Activated CD8-positive, alpha-beta memory T cell treated with anti-CD3 and anti-CD28 coated beads, Interleukin-2, amount 10 ng/mL, durations not matched to agents 7 days and 5 days (primary cell): ENCODE measurements around the gene SP140. TPM values are rescaled to one million over a fixed set of nuclear protein-coding genes. Genes with fewer than 3 reads are reported as not detected.
"Not testable (repeated sequence)": the region's sequence is repeated elsewhere in the genome, so short reads cannot be mapped to it uniquely, and the experiment has no call there.

Experiments used
- ATAC-seq: fragments of 150-1000 bp; cut with Tn5 transposase; one replicate; pipeline ENCODE4 v1.10.0; 2021; ENCODE audit warnings: moderate library complexity
- CTCF ChIA-PET: fragments of 350-600 bp; sonication (Branson Sonifier 250); formaldehyde crosslinking; loops from one replicate; lab custom pipeline; 2021; ENCODE audit warnings: antibody characterized with exemption; lab: Charles Lee
- DNase-seq: peaks from one replicate; pipeline ENCODE4 v3.0.0-alpha.2; 2020
- H3K27ac Mint-ChIP-seq: one replicate; pipeline ENCODE4 v1.8.0; 2021; ENCODE audit warnings: mild to moderate bottlenecking, mixed read lengths
- H3K27me3 Mint-ChIP-seq: one replicate; pipeline ENCODE4 v1.8.0; 2021; ENCODE audit warnings: mixed read lengths
- H3K36me3 Mint-ChIP-seq: one replicate; pipeline ENCODE4 v1.8.0; 2021; ENCODE audit warnings: mild to moderate bottlenecking, mixed read lengths
- H3K4me1 Mint-ChIP-seq: one replicate; pipeline ENCODE4 v1.8.0; 2021; ENCODE audit warnings: mixed read lengths
- H3K4me3 Mint-ChIP-seq: one replicate; pipeline ENCODE4 v1.8.0; 2021; ENCODE audit warnings: mild to moderate bottlenecking, moderate library complexity, mixed read lengths
- H3K9me3 Mint-ChIP-seq: one replicate; pipeline ENCODE4 v1.8.0; 2022; ENCODE audit warnings: low read depth, mixed read lengths
- total RNA-seq, 2 experiments: library from RNA; stranded (reverse); gene quantifications; one replicate each; pipeline ENCODE4 v1.2.3, GENCODE V29; 2021

Gene SP140
- total RNA-seq, 2 experiments from 2014 or later: 132 to 142 TPM

DNA sequence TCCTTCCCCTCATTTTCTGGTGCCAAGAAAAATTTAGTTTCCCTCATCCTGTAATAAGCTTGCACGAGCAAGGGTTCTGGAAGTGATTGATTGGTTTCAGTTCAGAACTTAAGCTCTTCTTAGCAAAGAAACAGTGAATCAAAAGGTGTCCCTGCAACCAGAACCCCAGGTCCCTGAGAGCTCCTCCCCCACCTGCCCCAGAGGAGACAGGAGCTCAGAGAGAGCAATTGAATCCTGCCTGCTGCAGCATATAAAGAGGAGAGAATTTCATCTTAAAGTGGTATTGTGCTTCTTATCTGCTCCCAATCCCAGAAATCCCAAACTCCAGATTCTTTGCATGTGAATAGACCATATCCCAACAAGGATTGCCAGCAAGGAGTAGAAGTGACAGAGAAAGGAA lies 86.1 kb downstream of the SP140 start:
- H3K27ac Mint-ChIP-seq, H3K9me3 Mint-ChIP-seq, CTCF ChIA-PET, ATAC-seq, H3K4me1 Mint-ChIP-seq, H3K4me3 Mint-ChIP-seq, DNase-seq, H3K27me3 Mint-ChIP-seq: not testable (repeated sequence)
- peaks cover 64% of the 10 kb centered on the region for H3K36me3 Mint-ChIP-seq

DNA sequence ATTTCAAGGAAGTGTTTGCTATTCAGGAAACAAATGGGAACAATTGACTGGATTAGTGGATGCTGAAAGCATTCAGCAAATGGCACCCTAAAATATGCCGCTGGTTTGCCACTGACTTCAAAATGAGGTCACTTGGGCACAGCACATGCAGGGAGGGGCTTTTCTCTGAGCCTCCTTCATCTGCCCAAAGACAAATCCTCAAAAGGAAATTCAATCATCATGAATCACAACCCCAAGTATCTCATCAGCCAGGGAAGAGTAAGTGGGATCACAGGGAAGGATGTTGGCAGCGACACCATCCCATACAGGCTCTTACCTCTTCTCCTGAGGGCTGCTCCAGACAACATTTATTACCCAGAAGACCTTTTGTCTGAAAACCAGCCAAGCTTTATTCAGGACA lies 87.1 kb downstream of the SP140 start:
- Mint-ChIP-seq H3K4me3 (no peak overlapping the region), H3K9me3 (no peaks in the 10 kb centered on the region), H3K4me1 (peaks cover 10% of the 10 kb centered on the region), H3K27ac (no peak overlapping the region), H3K36me3 (peaks cover 61% of the 10 kb centered on the region), H3K27me3 (no peaks in the 10 kb centered on the region)
- CTCF ChIA-PET: interaction anchor here (1.1 kb wide), 1 partner anchor 15 kb away, joined by 4 read pairs; no protein-coding TSS in a partner anchor
- DNase-seq (no peak), ATAC-seq (no peak)

DNA sequence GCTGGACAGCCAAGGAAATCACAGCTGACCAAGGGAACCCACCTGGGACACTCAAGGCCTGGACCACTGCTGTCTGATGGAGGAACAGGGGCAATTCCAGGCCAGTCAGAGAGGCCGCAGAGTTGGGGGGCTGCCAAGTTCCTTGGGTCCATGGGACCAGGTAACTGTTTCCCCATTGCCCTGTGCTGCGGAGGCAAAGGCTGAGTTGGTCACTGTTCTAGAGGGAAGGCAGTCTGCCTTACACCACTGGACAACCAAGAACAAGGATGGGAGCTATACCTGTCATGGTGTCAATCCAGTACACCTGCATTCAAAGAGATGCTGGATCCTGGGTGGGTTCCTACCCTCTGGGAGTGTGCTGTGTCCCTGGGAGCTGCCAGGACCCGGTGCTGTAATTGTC lies 91.8 kb downstream of the SP140 start:
- Mint-ChIP-seq H3K36me3 (peaks cover 56% of the 10 kb centered on the region), H3K9me3 (no peaks in the 10 kb centered on the region), H3K4me3 (no peak overlapping the region), H3K27me3 (no peaks in the 10 kb centered on the region), H3K27ac (peak overlapping the region; percentile 91), H3K4me1 (peaks cover 50% of the 10 kb centered on the region)
- CTCF ChIA-PET: interaction anchor here (0.9 kb wide), 1 partner anchor 100 kb away, joined by 3 read pairs; no protein-coding TSS in a partner anchor
- ATAC-seq (no peak), DNase-seq (no peak)

DNA sequence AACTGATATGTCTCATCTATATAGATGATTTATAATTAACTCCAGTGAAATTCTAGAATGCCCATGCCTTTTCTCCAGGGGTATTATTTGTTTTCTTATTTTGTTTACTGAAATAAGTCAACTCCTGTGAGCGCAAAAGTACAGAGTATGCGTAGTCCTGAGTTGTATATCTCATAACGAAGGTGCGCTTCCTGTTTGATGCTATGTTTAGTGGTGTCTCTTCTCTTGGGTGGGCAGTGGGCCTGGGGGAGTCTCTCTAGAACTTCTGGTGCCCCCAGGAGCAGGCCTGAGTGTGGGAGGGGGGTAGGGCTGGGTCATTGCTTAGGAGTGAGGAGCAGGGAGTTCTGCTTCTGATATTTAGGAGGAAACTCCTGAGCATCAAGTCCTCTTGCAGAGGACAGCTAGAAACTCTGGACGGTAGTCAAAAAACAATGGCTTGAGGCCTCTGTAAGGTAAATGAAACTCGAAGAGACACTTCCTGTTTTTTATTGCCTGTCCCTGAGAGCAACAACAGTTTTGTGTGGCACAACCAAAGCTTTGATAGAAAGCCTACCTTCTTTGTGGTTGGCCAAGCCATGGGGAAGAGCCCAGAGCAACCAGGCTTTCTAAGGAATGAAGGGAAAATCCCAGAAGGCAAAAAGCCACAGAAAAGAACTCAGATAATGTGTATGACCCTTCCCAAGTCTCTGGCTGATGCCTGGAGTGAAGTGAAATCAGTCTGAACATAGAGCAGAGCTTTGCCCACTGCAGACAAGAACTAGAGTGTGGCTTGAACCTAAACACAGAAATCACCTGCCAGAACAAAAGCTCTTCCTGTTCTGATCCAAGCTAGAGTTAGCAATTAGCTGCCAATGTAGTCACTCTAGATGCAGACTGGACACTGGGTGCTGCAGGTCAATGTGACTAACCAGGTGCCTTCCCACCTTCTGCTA lies 92.9 kb downstream of the SP140 start:
- peak; percentile 32 for ATAC-seq
- H3K9me3 Mint-ChIP-seq: no peaks in the 10 kb centered on the region
- H3K27me3 Mint-ChIP-seq: no peaks in the 10 kb centered on the region
- peak overlapping the region; percentile 91 for H3K27ac Mint-ChIP-seq
- H3K4me1 Mint-ChIP-seq: peaks cover 55% of the 10 kb centered on the region
- H3K4me3 Mint-ChIP-seq: peak overlapping the region; percentile 61
- H3K36me3 Mint-ChIP-seq: peaks cover 49% of the 10 kb centered on the region
- no peak for DNase-seq
- CTCF ChIA-PET: interaction anchor here (1.2 to 1.8 kb wide), 2 partner anchors 9 to 10 kb away, joined by 3 to 7 read pairs; no protein-coding TSS in a partner anchor

DNA sequence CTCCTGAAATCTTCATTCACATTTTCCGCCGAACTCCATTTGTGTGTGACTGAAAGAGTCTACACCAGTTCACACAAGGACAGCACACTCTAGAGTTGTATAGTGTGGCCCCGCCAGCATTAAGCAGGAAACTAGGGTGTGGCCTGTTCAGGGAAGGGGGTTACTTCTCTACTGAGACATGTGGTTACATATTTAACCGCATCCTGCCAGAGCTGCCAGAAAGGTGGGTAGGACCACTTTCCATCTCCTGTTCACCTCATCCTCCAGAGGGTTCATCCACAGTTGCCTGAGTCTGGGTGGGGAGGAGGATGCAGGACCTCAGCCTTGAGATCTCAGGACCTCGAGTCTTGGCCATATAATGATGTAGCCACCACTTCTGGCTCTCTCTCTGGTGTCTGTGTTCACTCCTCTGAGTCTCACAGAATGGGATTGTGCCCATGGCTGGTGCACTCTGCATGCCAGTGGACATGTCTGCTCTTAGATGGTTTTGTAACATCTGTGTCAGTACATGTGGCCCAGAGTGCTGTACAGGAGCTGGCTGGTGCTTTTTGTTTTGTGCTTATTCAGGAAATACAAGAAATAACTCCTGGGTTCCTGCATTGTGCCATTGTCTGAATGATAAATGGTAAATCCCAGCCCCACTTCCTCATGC lies 93.8 kb downstream of the SP140 start:
- H3K4me1 Mint-ChIP-seq: peaks cover 55% of the 10 kb centered on the region
- H3K27ac Mint-ChIP-seq: peak overlapping the region; percentile 91
- H3K9me3 Mint-ChIP-seq: no peaks in the 10 kb centered on the region
- H3K4me3 Mint-ChIP-seq: peak overlapping the region; percentile 61
- DNase-seq: peak; percentile 94
- CTCF ChIA-PET: interaction anchor here (1.2 to 1.8 kb wide), 2 partner anchors 9 to 10 kb away, joined by 3 to 7 read pairs; no protein-coding TSS in a partner anchor
- peaks cover 46% of the 10 kb centered on the region for H3K36me3 Mint-ChIP-seq
- peak; percentile 92 for ATAC-seq
- no peaks in the 10 kb centered on the region for H3K27me3 Mint-ChIP-seq

DNA sequence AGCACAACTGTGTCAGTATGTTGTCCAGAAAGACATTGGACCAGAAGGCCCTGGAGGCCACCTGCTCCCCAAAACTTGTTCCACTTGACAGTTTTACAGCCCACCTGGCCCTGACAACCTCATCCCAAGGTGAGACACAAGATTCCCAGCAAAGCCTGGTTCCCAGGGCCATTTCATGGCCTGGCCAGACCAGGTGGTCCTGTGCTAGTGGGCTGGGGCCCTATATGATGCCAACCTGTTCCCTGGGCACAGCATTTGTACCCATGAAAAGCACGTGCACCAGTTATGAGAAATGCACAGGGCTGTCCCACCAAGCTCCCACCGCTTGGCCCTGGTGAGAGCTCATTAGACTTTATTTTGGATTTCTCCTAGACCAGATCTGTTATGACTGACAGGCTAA lies 95.5 kb downstream of the SP140 start:
- ATAC-seq (no peak), DNase-seq (no peak)
- Mint-ChIP-seq H3K27me3 (no peaks in the 10 kb centered on the region), H3K4me1 (peaks cover 68% of the 10 kb centered on the region), H3K27ac (no peak overlapping the region), H3K36me3 (peaks cover 40% of the 10 kb centered on the region), H3K4me3 (no peak overlapping the region), H3K9me3 (no peaks in the 10 kb centered on the region)
- CTCF ChIA-PET: interaction anchor here (1.1 kb wide), 1 partner anchor 115 kb away, joined by 3 read pairs; no protein-coding TSS in a partner anchor

DNA sequence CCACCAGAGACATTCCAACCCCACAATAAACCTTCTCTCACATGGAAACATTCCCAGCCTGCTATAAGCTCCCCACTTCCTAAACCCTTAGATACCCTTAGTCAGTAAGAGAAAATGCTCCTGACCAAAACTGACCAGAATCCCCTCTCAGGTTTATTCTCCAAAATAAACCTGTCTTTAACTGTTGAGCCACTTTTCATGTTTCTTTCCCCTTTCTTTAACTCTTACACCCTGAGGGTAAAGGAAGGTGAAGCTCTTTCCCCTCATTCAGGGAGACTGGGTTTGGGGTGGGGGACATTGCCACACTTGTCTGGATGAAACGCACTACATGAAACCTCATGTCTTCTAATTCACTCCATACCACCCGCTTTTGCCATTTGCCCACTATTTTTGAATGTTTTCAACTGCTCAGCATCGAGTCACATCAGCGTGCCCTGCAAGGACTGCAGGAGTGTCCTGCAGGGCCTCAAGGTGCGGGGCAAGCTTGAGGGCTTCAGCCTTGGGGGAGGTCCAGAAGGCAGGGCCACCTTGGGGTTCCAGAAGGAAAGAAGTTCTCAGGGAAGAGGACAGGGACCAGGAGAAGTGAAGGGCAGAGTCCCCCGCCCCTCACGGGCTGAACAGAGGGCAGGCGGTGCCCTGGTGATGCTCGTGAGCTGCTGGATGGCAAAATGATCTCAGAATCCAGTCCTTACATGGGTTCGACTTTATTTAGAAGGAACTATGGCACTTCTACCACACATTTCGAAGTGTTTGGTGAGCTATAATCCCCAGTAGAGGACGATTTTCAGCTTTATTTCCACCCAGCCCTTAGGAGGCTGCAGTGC lies 97.2 kb downstream of the SP140 start:
- CTCF ChIA-PET: interaction anchor here (0.7 to 1.2 kb wide), 4 partner anchors 13 to 273 kb away, joined by 3 to 4 read pairs (median 3); no protein-coding TSS in a partner anchor

DNA sequence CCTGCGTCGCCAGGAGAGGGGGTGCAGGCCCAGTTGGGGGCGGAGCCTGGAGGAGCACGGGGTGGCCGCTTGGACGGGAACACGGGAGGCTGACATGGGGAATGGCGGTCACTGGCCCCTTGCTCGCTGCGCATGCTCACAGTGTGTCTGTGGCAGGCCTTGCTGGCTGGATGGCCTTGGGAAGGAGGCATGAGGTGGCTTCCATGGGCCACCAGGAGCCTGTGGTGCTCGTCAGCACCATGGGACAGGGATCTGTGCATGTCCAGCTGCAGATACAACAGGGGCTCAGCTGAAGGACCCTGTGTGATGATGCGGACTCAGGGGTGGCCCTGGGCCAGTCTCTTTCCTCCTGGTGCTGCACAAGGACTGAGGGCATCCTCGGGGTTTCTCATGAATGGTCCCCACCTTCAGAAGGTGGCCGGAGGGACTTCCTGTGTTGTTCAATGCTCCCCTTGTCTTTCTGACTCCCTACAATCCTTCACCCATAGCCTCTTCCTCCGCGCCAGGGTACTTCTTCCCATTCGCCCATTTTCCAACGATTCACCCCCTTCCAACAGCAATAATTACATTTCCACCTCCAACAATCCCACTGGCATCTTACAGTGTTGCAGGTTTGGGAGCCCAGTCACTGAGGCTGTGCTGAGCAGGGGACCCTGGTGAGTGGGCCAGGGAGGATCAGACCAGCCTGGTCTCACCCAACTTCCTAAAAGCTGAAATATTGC lies 98.0 kb downstream of the SP140 start:
- CTCF ChIA-PET: interaction anchor here (0.7 to 1.2 kb wide), 4 partner anchors 12 to 272 kb away, joined by 3 to 4 read pairs (median 3); no protein-coding TSS in a partner anchor
- Mint-ChIP-seq H3K4me1 (peaks cover 63% of the 10 kb centered on the region), H3K9me3 (no peaks in the 10 kb centered on the region), H3K4me3 (no peak overlapping the region), H3K27me3 (no peaks in the 10 kb centered on the region), H3K27ac (no peak overlapping the region), H3K36me3 (peaks cover 37% of the 10 kb centered on the region)
- ATAC-seq: no peak
- no peak for DNase-seq

More for the DNA sequence above, 97.2 kb downstream of the SP140 start:
- peaks cover 38% of the 10 kb centered on the region for H3K36me3 Mint-ChIP-seq
- ATAC-seq: no peak
- H3K27ac Mint-ChIP-seq: no peak overlapping the region
- H3K9me3 Mint-ChIP-seq: no peaks in the 10 kb centered on the region
- DNase-seq: no peak
- no peaks in the 10 kb centered on the region for H3K27me3 Mint-ChIP-seq
- no peak overlapping the region for H3K4me3 Mint-ChIP-seq
- H3K4me1 Mint-ChIP-seq: peaks cover 70% of the 10 kb centered on the region

DNA sequence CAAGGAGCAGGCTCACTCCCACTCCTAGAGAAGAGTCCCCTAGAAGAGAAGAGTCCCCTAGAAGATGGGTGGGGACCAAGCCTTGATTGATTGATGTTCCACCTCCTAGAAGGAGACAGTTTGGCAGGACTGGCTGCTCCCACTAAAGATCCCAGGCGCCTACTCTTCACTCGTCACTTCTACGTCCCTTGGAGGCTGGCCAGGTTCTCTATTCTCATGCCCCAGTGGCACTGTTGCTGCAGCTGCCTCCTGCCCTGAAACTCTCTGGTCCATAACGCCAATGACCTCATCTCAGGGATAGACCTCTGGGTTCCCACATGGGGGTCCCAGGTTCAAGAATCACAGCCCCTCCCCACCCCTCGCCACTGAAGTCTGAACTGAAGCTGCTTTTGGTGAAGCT lies 99.0 kb downstream of the SP140 start:
- Mint-ChIP-seq H3K27me3 (no peaks in the 10 kb centered on the region), H3K4me1 (peaks cover 63% of the 10 kb centered on the region), H3K36me3 (peaks cover 46% of the 10 kb centered on the region), H3K9me3 (no peaks in the 10 kb centered on the region), H3K27ac (no peak overlapping the region), H3K4me3 (no peak overlapping the region)
- ATAC-seq: no peak
- DNase-seq: no peak
- CTCF ChIA-PET: no interaction called here

DNA sequence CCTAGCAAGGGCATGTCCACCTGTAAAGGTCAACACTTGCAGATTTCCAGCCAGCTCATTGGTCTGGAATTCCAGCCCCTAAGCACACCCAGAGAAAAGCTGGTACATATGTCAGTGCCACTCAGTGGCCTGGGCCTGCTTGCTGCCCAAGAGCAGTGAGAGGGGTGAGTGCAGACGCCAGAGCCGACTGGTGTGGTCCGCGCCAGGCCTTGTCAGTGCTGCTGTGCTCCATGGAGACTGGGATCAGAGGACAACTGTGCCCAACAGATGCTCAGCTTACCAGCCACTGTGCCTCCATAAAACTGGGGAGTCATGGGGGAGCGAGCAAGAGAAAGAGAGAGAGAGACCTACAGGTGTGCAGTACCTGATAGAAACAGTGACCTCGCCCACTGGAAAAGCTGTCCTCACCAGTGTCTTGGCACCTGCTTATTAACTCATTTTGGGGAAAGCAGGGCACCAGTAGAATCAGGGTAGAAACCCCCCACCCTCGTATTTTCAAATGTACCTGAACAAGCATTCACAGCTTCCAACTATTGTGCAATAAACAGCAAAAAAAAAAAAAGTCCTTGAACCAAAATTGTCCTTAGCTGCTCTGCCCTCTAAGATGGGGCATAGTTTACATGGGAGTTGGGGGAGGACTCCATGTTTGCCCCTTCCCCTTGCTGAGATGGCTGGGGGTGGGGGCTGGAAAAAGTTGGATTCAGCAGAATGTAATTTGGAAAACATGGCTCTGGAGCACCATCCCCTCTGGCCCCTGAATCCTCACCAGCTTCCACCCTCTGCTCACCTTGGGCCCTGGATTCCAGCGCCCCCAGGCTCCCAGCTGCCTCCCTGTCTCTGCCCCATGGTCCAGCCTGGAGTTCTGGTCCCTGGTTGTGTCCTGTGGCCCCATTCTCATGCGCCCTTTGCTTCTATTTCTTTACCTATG lies 100.0 kb downstream of the SP140 start:
- no peaks in the 10 kb centered on the region for H3K9me3 Mint-ChIP-seq
- CTCF ChIA-PET: interaction anchor here (2.7 kb wide), 1 partner anchor 22 kb away, joined by 12 read pairs; no protein-coding TSS in a partner anchor
- peak overlapping the region; percentile 97 for H3K4me3 Mint-ChIP-seq
- H3K36me3 Mint-ChIP-seq: peaks cover 50% of the 10 kb centered on the region
- H3K27ac Mint-ChIP-seq: peak overlapping the region; percentile 96
- ATAC-seq (no peak), DNase-seq (no peak)
- no peaks in the 10 kb centered on the region for H3K27me3 Mint-ChIP-seq
- peaks cover 64% of the 10 kb centered on the region for H3K4me1 Mint-ChIP-seq
